Right lobe of liver (tissue), 4 donors: Measurements from ENCODE around the gene DNM1L.

Experiments
- POLR2A ChIP-seq: fragments of 450-650 bp; IDR thresholded peaks from one replicate; pipeline ENCODE4 v1.6.1; 2017; ENCODE audit warnings: antibody characterized with exemption, mild to moderate bottlenecking
- TF ChIP-seq, protein P1 (sequence below), 4 donors: fragments of 200-600 bp in 3 of 4; fragments of 450-650 bp in 1 of 4; IDR thresholded peaks; one replicate each; pipeline versions ENCODE4 v1.5.1 to v1.8.0; 2016 to 2022; ENCODE audit warnings: antibody characterized with exemption in 4 of 4, mild to moderate bottlenecking in 2 of 4
- donor health status: DM: no; HTN: no; CAD: no.
- donor health status: DM: no; HTN: no; CAD: no.
- donor health status: DM: no; HTN: yes; CAD: no.

DNA sequence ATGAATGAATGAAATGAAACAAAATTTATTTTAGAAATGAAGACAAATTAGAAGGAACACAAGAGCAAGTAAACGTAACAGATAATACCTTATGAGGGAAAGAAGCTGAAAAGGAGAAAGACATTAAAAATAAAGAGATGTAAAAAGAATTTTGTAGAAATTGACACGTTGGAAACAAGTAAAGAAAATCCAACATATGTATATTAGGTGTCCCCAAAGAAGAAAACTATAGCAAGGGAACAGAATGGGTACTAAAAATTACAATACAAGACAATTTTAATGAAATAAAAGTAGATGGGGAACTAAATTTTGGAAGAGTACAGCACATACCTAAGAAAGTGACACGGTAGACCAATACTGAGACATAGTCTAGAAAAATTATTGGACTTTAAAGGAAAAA is 16.7 kb downstream of the DNM1L start:
- TF ChIP-seq, protein P1, sequence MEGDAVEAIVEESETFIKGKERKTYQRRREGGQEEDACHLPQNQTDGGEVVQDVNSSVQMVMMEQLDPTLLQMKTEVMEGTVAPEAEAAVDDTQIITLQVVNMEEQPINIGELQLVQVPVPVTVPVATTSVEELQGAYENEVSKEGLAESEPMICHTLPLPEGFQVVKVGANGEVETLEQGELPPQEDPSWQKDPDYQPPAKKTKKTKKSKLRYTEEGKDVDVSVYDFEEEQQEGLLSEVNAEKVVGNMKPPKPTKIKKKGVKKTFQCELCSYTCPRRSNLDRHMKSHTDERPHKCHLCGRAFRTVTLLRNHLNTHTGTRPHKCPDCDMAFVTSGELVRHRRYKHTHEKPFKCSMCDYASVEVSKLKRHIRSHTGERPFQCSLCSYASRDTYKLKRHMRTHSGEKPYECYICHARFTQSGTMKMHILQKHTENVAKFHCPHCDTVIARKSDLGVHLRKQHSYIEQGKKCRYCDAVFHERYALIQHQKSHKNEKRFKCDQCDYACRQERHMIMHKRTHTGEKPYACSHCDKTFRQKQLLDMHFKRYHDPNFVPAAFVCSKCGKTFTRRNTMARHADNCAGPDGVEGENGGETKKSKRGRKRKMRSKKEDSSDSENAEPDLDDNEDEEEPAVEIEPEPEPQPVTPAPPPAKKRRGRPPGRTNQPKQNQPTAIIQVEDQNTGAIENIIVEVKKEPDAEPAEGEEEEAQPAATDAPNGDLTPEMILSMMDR (IDR thresholded peaks at IDR 0.05) = no peak
- no peak for TF ChIP-seq POLR2A
